DMS53 treated with DMSO at 0.1 percent for 48 hours (cell line): ENCODE results near the gene CELSR1.

Experiments used
- DNase-seq: peaks from one replicate; lab custom pipeline; 2025; ENCODE audit not compliant: unreplicated experiment; lab: John Stamatoyannopoulos, UW

The CELSR1 gene

DNA sequence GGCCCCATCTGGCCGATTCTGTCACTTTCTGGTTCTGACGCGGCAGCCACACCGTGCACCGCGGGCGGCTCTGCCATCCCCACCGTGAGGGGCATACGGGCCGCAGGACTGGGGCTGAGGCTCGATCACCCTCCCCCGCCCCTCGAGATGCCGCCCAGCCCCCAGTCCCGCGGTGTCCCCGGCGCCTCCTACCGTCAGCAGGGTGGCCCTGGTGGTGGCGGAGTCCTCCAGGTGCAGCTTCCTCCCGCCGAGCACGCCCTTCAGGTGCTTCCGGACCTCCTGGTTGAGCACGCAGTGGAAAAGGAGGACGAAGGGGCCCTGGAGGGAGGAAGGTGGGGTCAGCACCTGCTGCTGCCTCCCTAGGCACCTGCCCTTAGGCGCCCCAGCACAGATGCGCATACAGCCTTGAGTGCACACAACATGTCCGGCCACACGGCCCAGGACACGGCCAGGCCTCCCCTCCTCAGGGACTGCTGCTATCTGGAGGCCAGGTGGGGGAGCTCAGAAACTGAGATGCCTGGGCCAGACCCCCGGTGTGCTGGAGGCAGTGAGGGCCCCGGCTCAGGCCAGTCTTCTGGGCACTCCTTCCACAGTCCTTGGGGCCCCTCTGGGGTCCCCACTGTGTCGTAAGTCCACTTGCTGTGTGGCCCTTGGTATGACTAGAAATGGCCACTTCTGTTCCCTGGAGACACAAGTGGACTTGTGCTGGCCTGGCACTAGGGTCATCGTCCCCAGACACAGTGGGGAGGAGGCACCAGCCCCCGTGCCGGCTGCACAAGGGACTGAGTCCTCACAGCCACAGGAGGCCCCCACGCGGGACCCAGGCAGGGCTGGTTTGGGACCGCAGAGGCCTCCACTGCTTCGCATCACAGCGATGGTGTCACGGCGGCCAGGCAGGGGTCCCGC is 170.4 kb downstream of the CELSR1 start:
- DNase-seq, result peak; percentile 88

- no peak for DNase-seq
Measured at GRCh38 chr22:46366327-46366731, 171.1 kb downstream of the CELSR1 start.

DNA sequence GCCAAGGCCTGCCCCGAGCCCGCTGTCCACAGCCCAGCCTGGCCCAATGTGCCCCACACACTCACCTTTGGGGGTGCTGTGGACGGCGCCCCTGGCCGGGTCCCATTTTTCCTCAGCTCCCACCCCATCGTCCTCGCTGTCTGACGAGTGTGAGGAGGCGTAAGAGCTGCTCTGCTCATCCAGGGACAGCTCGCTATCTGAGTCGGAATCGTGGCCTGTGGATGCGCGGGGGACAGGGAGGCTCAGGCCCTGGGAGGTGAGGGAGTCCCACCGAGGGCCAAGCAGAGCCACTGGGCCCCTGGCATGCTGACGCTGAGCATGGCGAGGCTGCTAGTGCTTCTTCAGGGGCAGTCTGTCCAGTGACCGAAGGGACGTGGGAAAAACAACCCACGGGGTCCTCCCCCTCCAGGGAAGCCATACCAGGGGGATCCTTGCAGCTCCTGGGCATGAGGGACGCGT is 172.2 kb downstream of the CELSR1 start:
- no peak for DNase-seq

- no peak for DNase-seq
Measured at GRCh38 chr22:46364341-46365165, 172.9 kb downstream of the CELSR1 start.

DNA sequence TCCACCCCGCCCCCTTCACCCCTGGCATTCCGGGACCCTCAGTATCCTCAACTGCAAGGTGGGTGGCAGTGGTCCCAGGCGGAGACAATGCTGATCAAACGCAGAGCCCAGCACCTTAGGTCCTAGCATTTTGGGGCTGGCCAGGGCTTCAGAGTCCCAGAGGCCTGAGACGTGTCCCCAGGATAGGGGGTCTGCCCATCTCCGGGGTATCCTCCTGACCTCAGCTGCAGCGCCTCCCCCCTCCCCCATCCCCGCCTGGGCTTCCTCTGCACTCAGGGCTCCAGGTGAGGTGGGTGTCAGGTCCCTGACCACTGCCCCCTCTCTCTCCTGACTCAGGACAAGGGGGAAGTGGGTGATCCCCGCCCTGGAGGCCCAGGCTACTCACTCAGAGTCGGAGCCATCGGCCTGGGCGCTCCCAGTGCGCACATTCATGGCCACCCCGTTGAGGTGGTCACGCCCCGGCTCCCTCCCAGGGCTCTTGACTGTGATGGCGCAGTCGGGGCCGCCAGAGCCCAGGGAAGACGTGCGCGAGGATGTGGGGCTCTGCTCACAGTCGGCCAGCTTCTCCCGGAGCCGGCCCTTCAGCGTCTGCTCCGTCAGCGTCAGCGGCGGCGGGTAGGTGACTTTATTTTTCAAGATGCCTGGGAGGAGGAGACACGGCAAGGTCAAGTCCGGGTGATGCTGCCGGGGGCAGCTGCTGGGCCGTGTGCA is 173.7 kb downstream of the CELSR1 start:
- no peak for DNase-seq

DNA sequence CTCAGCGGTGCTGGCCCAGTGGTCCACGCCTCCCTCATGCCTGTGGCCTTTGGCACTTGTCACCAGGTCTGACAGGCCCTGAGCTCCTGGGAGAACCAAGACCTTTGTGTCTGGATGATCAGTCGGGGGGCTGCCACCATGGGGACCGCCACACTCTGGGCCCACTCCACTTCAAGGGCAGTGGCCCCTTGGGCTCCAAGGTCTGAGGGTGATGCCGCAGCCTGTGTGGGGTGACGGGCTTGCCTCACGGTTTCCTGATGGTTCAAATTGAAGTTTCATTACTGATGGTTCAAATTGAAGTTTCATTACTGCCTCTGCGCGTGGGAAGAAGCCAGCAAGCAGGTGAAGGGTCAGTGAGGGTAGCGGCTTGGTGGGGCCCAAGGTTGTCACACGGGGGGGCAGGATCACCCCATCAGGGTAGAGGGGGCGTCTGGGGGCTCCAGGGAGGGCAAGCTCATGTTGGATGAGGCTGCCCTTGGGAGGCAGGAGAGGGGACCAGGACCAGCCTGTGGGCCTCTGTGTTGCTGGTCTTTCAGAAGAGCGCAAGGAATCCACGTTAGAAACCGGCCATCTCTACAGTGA is 174.4 kb downstream of the CELSR1 start:
- no peak for DNase-seq

GRCh38 chr22:46362203-46362933 is 175.1 kb downstream of the CELSR1 start:
- peak; percentile 90 for DNase-seq

DNA sequence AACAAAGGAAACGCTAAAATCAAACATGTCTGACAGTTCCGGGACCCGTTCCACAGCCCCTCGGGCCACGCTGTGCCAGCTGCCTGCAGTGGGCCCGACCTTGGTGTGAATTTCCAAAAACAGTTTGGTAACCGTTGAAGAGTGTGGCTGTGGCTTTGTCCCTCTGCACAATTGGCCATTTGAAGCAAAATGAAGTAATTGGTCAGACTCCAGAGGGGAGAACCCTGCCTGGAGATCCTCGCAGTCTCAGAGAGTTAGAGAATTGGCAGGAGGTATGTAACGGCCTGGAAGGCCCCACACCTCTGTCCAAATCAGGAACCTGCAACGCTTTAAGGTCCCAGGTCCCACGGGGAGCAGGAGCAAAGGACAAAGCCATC is 175.6 kb downstream of the CELSR1 start:
- no peak for DNase-seq

- DNase-seq, result no peak
Measured at GRCh38 chr22:46360891-46361290, 176.5 kb downstream of the CELSR1 start.

GRCh38 chr22:46360097-46360496 is 177.3 kb downstream of the CELSR1 start:
- DNase-seq, result no peak

GRCh38 chr22:46359362-46359761 is 178.1 kb downstream of the CELSR1 start:
- DNase-seq, result no peak

GRCh38 chr22:46358766-46359165 is 178.7 kb downstream of the CELSR1 start:
- DNase-seq, result no peak

DNA sequence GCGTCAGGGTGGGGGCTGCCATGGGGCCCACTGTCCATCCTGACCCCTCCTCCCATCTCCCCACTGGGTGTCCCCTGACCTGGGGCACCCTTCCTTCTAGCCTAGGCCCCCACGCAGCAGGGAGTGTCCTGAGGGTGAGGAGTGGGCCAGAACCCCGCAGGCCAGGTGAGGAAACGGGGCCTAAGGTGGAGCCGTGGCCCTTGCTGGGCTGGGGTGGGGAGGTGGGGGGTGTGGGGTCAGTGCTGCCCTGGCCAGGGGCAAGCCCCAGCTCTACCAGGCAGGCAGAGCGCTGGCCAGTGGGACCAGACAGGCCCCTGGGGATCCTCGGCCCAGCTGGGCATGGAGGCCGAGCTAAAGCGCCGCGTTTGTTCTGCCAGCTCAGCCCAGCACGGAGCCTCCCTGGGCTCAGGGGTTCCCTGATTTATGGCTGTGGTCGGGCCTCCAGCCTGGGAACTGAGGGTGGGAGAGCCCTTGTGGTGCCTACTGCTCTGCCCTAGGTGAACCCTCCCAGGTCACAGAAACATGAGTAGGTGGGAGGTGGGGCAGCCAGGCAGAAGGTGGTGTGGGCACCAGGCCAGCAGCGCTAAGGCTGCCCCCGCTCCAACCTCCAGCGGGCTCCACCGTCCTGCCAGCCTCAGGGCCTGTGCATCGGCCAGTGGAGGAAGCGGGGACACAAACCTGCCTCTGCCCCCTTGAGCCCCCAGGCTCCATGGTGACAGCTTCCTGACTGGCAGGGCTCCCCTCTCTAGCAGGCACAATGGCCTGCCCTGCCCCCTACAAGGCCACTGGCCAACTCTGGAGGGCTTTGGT is 179.5 kb downstream of the CELSR1 start:
- no peak for DNase-seq

DNA sequence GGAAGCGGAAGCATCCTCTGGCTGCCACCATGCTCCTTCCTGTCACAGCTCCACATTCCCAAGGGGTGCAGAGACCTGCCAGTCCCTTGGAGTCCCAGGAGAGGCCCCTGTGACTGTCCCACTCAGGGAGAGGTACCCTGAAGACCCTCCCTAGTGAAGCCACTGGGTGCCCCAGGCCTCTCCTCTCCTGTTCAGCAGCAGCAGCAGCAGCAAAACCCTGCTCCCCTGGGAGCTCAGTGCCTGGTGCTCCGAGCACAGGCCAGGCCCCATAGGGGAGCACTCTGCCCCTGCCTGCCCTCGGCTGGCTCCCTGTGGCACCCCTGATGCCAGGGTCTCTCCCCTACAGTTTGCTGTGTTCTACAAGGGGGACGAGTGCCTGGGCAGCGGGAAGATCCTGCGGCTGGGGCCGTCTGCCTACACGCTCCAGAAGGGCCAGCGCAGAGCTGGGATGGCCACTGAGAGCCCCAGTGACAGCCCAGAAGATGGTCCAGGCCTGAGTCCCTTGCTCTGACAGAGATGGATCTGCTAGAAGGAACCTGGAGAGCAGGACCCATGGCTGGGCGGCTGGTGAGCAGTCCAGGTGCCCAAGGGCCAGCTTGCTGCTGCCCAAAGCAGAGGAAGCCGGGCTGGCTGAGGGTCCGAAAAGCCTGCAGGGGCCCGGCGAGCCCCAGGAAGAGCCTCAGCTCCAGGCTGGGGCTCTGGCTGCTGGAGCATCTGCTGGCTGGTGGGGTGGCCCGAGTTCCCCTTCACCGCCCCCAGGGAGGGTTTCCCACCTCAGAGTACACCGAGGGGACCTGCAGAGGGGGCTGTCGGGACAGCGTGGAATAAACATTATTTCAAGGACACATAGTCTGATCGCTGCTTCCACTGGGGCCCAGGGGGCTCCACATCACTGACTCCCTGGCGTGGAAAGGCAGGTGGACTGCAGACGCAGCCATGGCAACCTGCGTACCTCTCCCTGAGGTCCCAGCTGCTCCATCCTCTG is 180.6 kb downstream of the CELSR1 start:
- no peak for DNase-seq

GRCh38 chr22:46355996-46356471 is 181.4 kb downstream of the CELSR1 start:
- peak; percentile 18 for DNase-seq

DNA sequence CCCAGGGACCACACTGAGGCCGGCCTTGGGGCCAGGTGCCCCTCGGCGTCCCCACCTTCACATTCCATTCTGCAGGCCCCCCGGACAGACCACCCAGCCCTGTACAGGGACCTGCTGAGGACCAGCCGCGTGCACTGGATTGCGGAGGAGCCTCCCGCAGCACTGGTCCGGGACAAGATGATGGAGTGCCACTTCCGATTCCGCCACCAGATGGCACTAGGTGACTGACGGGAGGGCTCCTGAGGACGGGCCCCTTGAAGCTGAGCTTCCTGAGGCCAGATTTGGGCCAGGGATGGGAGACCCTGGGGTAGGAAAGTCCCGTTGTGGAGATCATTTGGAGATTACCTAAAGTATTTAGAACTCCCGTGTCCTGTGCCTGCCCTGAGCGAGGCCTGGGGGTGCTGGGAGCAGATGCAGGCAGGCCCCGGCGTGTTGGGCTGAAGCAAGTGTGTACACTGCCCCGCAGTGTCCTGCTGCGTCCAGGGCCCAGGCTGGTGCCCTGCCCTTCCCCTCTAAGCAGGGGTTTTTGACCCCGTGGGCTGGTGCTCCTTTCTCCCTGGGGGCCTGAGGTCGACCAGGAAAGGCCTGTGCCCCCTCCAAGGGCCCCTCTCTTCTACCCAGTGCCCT is 181.9 kb downstream of the CELSR1 start:
- DNase-seq, result peak; percentile 21

DNA sequence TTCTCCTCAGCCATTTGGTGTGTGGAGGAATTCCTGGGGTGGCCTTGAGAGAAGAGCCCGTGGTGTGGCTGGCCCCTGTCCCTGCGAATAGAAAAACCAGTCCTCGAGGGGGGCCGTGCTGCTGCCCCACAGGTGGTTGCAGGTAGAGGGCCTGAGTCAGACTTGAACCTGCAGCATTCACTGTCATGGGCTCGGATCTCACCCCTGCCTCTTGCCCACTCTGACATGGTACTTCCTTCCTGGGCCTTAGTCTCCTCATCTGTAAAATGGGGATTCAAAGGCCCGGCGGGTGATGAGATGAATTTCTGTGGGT is 182.5 kb downstream of the CELSR1 start:
- no peak for DNase-seq
